Smooth muscle cell (in vitro differentiated cells): Measurements from ENCODE around the gene ASGR2. TPM values are rescaled to one million over a fixed set of nuclear protein-coding genes. Genes with fewer than 3 reads are reported as not detected.

Experiments
- DNase-seq: peaks from one replicate; lab custom pipeline; 2025; ENCODE audit not compliant: unreplicated experiment; lab: John Stamatoyannopoulos, UW
- H2AFZ ChIP-seq: fragments of 200-600 bp; sonication (generic); 2 replicates; pipeline ENCODE4 v1.6.0; 2016; ENCODE audit warnings: antibody characterized with exemption, low read depth, mild to moderate bottlenecking
- H3F3A ChIP-seq: fragments of 200-600 bp; sonication (generic); 2 replicates; pipeline ENCODE4 v1.6.0; 2017; ENCODE audit warnings: antibody characterized with exemption, low read depth
- H3K27ac ChIP-seq: fragments of 200-600 bp; sonication (generic); 2 replicates; pipeline ENCODE4 v1.5.1; 2016; ENCODE audit warnings: low read depth, mild to moderate bottlenecking
- H3K27me3 ChIP-seq: fragments of 200-600 bp; sonication (generic); 2 replicates; pipeline ENCODE4 v1.6.1; 2016; ENCODE audit warnings: low read depth, mild to moderate bottlenecking
- H3K36me3 ChIP-seq: fragments of 200-600 bp; sonication (generic); 2 replicates; pipeline ENCODE4 v1.5.1; 2016; ENCODE audit warnings: low read depth
- H3K4me1 ChIP-seq: fragments of 200-600 bp; sonication (generic); 2 replicates; pipeline ENCODE4 v1.5.1; 2016; ENCODE audit warnings: low read depth
- H3K4me2 ChIP-seq: fragments of 200-600 bp; sonication (generic); 2 replicates; pipeline ENCODE4 v1.6.0; 2016; ENCODE audit warnings: mild to moderate bottlenecking
- H3K4me3 ChIP-seq: fragments of 200-600 bp; sonication (generic); 2 replicates; pipeline ENCODE4 v1.5.1; 2016; ENCODE audit warnings: mild to moderate bottlenecking
- H3K79me2 ChIP-seq: fragments of 200-600 bp; sonication (generic); 2 replicates; pipeline ENCODE4 v1.6.0; 2016; ENCODE audit warnings: low read depth, mild to moderate bottlenecking
- H3K9ac ChIP-seq: fragments of 200-600 bp; sonication (generic); 2 replicates; pipeline ENCODE4 v1.6.0; 2016; ENCODE audit warnings: low read depth
- H3K9me3 ChIP-seq: fragments of 200-600 bp; sonication (generic); replicated peaks from 2 replicates; pipeline ENCODE4 v1.5.1; 2016; ENCODE audit warnings: low read depth
- H4K20me1 ChIP-seq: fragments of 200-600 bp; sonication (generic); 2 replicates; pipeline ENCODE4 v1.6.0; 2016; ENCODE audit warnings: low read depth
- WGBS: methylation state at CpG from one replicate; pipeline ENCODE4 v1.1.7; 2016; ENCODE audit warnings: low lambda C conversion rate; 5-methylcytosine and 5-hydroxymethylcytosine counted together
- polyA plus RNA-seq: library from polyadenylated mRNA; unstranded; fragments of >200 nt; fragmentation: Nextera tagmentation; extraction: Ambion mirVana; gene quantifications from 2 replicates; pipeline ENCODE4 v1.2.1, GENCODE V29; 2016
- small RNA-seq: library from RNA; depleted of rRNA; stranded (forward); fragments of <200 nt; gene quantifications from one replicate; pipeline ENCODE3, GENCODE V24; 2014
- total RNA-seq: library from RNA; depleted of rRNA; stranded (reverse); fragments of >200 nt; gene quantifications from 2 replicates; pipeline ENCODE4 v1.2.3, GENCODE V29; 2014
- TF ChIP-seq, protein P1 (sequence below): fragments of 200-600 bp; sonication (generic); IDR thresholded peaks from 2 replicates; pipeline ENCODE4 v1.5.1; 2017; ENCODE audit warnings: borderline replicate concordance, mild to moderate bottlenecking, antibody characterized with exemption; ENCODE audit not compliant: insufficient read depth, poor library complexity, severe bottlenecking

Gene ASGR2
- total and polyA plus RNA-seq, 2 experiments from 2014 or later: 0.15 TPM; not detected in 1

DNA sequence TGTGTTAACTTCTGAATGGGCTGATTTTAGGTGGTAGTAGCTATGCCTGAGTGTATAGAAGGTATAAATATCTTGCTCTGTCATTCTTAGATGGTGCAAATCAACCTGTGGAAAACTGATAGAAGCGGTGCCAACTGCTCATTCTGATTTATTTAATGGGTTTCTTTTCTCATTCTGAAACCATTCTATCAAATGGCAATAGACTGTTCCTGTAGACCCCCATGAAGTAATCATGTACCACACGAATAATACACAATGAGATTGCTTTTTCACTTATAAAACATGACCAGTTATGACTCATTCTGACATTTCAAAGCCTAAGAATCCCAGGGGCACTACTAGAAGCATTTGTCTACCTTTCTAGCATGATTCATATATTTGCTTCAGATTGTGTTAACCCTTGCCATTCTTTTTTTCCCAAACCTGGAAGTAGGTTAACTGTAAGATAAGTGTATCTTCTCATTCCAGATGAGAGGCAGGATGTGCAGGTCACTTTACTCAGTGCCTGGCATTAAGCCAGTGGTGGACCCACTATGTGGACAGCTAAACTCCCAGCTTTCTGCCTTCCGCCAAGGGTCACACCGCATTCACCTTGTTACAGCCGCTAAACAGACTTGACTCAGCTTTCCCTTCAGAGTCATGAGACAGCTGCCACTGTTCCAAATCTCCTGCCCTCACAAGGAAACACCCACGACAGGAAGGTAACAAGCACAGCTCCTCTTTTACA is 54.3 kb downstream of the ASGR2 start:
- H3K27ac ChIP-seq: no peak overlapping the region
- H3K4me3 ChIP-seq: no peak overlapping the region
- H3K4me1 ChIP-seq: no peaks in the 10 kb centered on the region
- no peaks in the 10 kb centered on the region for H3F3A ChIP-seq
- DNase-seq: no peak
- no peaks in the 10 kb centered on the region for H4K20me1 ChIP-seq
- no peaks in the 10 kb centered on the region for H3K79me2 ChIP-seq
- TF ChIP-seq, protein P1, sequence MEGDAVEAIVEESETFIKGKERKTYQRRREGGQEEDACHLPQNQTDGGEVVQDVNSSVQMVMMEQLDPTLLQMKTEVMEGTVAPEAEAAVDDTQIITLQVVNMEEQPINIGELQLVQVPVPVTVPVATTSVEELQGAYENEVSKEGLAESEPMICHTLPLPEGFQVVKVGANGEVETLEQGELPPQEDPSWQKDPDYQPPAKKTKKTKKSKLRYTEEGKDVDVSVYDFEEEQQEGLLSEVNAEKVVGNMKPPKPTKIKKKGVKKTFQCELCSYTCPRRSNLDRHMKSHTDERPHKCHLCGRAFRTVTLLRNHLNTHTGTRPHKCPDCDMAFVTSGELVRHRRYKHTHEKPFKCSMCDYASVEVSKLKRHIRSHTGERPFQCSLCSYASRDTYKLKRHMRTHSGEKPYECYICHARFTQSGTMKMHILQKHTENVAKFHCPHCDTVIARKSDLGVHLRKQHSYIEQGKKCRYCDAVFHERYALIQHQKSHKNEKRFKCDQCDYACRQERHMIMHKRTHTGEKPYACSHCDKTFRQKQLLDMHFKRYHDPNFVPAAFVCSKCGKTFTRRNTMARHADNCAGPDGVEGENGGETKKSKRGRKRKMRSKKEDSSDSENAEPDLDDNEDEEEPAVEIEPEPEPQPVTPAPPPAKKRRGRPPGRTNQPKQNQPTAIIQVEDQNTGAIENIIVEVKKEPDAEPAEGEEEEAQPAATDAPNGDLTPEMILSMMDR: no peak
- WGBS: 75% methylated on average over 6 of the region's 6 CpGs
- H3K27me3 ChIP-seq: no peaks in the 10 kb centered on the region
- no peak overlapping the region for H3K4me2 ChIP-seq
- no peaks in the 10 kb centered on the region for H3K9me3 ChIP-seq
- no peaks in the 10 kb centered on the region for H3K36me3 ChIP-seq
- H2AFZ ChIP-seq: no peak overlapping the region
- H3K9ac ChIP-seq: no peak overlapping the region

- no peak for DNase-seq
- no peak overlapping the region for H3K4me2 ChIP-seq
- TF ChIP-seq, protein P1: no peak
These were observed 55.7 kb downstream of the ASGR2 start for GRCh38 chr17:7058831-7059447.

DNA sequence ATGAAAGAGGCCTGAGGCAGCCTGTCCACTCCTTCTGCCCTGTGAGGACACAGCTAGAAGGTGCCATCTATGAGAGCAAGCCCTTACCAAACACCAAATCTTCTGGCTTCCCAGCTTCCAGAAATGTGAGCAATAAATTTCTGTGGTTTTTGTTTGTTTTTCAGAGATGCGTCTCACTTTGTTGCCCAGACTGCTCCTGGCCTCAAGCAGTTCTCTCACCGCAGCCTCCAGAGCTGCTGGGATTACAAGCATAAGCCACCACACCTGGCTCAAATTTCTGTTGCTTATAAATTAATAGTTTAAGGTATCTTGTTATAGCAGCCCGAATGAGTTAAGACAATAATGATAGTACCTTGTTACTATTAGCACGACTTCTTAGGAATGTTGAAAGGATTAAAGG is 58.2 kb downstream of the ASGR2 start:
- Histone ChIP-seq H4K20me1 (no peaks in the 10 kb centered on the region), H2AFZ (no peak overlapping the region), H3K9me3 (no peaks in the 10 kb centered on the region), H3K27me3 (no peaks in the 10 kb centered on the region), H3K4me1 (no peaks in the 10 kb centered on the region), H3K79me2 (no peaks in the 10 kb centered on the region), H3K4me3 (no peak overlapping the region), H3K9ac (no peak overlapping the region), H3K27ac (no peak overlapping the region), H3K4me2 (no peak overlapping the region), H3K36me3 (no peaks in the 10 kb centered on the region), H3F3A (no peaks in the 10 kb centered on the region)
- TF ChIP-seq, protein P1: no peak
- 50% methylated on average over 4 of the region's 4 CpGs for WGBS
- no peak for DNase-seq

More at GRCh38 chr17:7058831-7059447, 55.7 kb downstream of the ASGR2 start:
- H3K27me3 ChIP-seq: no peaks in the 10 kb centered on the region
- no peaks in the 10 kb centered on the region for H3K4me1 ChIP-seq
- no peak overlapping the region for H3K9ac ChIP-seq
- H3K9me3 ChIP-seq: no peaks in the 10 kb centered on the region
- H4K20me1 ChIP-seq: no peaks in the 10 kb centered on the region
- H2AFZ ChIP-seq: no peak overlapping the region
- no peak overlapping the region for H3K27ac ChIP-seq
- no peaks in the 10 kb centered on the region for H3F3A ChIP-seq
- no peaks in the 10 kb centered on the region for H3K79me2 ChIP-seq
- no peak overlapping the region for H3K4me3 ChIP-seq
- H3K36me3 ChIP-seq: no peaks in the 10 kb centered on the region
- WGBS: 51% methylated on average over 7 of the region's 7 CpGs

Small RNA genes within 50 kb of the gene (small RNA-seq; reads per million reads assigned to genes)
- not detected for gene AC120057.1

Other genes starting within 250 kb of the ASGR2 start
- not detected in 2 replicates for gene ALOX12, start 118.8 kb downstream of the ASGR2 start, total RNA-seq
- gene ALOX12, start 118.8 kb downstream of the ASGR2 start, polyA plus RNA-seq: 0.35 and 0.72 TPM in 2 replicates
- gene RNASEK, start 102.2 kb downstream of the ASGR2 start, total RNA-seq: 350 and 356 TPM in 2 replicates
- gene RNASEK, start 102.2 kb downstream of the ASGR2 start, polyA plus RNA-seq: 718 and 785 TPM in 2 replicates
- gene BCL6B, start 91.8 kb downstream of the ASGR2 start, total RNA-seq: 0.45 TPM in 1 of 2 replicates, not detected in the other
- gene BCL6B, start 91.8 kb downstream of the ASGR2 start, polyA plus RNA-seq: not detected in 2 replicates
- gene SLC16A13, start 78.8 kb downstream of the ASGR2 start, total RNA-seq: 2.0 and 2.7 TPM in 2 replicates
- 3.5 TPM in 2 replicates for gene SLC16A13, start 78.8 kb downstream of the ASGR2 start, polyA plus RNA-seq
- gene SLC16A11, start 70.7 kb downstream of the ASGR2 start, total RNA-seq: 0.36 TPM in 1 of 2 replicates, not detected in the other
- gene SLC16A11, start 70.7 kb downstream of the ASGR2 start, polyA plus RNA-seq: 0.65 and 0.80 TPM in 2 replicates
- not detected in 2 replicates for gene CLEC10A, start 34.6 kb downstream of the ASGR2 start, total RNA-seq
- not detected in 2 replicates for gene CLEC10A, start 34.6 kb downstream of the ASGR2 start, polyA plus RNA-seq
- gene ASGR1, start 64.5 kb upstream of the ASGR2 start, total RNA-seq: 1.2 and 3.6 TPM in 2 replicates
- gene ASGR1, start 64.5 kb upstream of the ASGR2 start, polyA plus RNA-seq: 4.2 and 11.0 TPM in 2 replicates
- gene DLG4, start 105.0 kb upstream of the ASGR2 start, total RNA-seq: 9.4 and 12.3 TPM in 2 replicates
- 2.3 and 4.2 TPM in 2 replicates for gene DLG4, start 105.0 kb upstream of the ASGR2 start, polyA plus RNA-seq
- gene ACADVL, start 105.1 kb upstream of the ASGR2 start, total RNA-seq: 136 and 185 TPM in 2 replicates
- 331 and 541 TPM in 2 replicates for gene ACADVL, start 105.1 kb upstream of the ASGR2 start, polyA plus RNA-seq
- 26.1 and 31.8 TPM in 2 replicates for gene DVL2, start 119.7 kb upstream of the ASGR2 start, total RNA-seq
- gene DVL2, start 119.7 kb upstream of the ASGR2 start, polyA plus RNA-seq: 46.7 and 49.6 TPM in 2 replicates
- gene PHF23, start 124.6 kb upstream of the ASGR2 start, total RNA-seq: 41.6 and 48.5 TPM in 2 replicates
- 33.8 and 46.5 TPM in 2 replicates for gene PHF23, start 124.6 kb upstream of the ASGR2 start, polyA plus RNA-seq
- 305 and 363 TPM in 2 replicates for gene GABARAP, start 127.6 kb upstream of the ASGR2 start, total RNA-seq
- gene GABARAP, start 127.6 kb upstream of the ASGR2 start, polyA plus RNA-seq: 725 and 735 TPM in 2 replicates
- gene CTDNEP1, start 136.9 kb upstream of the ASGR2 start, total RNA-seq: 46.3 and 57.5 TPM in 2 replicates
- 88.4 and 96.2 TPM in 2 replicates for gene CTDNEP1, start 136.9 kb upstream of the ASGR2 start, polyA plus RNA-seq
- gene ELP5, start 137.4 kb upstream of the ASGR2 start, total RNA-seq: 17.3 and 18.7 TPM in 2 replicates
- 41.3 and 42.4 TPM in 2 replicates for gene ELP5, start 137.4 kb upstream of the ASGR2 start, polyA plus RNA-seq
- gene CLDN7, start 147.7 kb upstream of the ASGR2 start, total RNA-seq: 26.7 and 33.7 TPM in 2 replicates
- gene CLDN7, start 147.7 kb upstream of the ASGR2 start, polyA plus RNA-seq: 25.2 and 102 TPM in 2 replicates
- gene SLC2A4, start 166.9 kb upstream of the ASGR2 start, total RNA-seq: 0.18 TPM in 1 of 2 replicates, not detected in the other
- gene SLC2A4, start 166.9 kb upstream of the ASGR2 start, polyA plus RNA-seq: 0.11 TPM in 1 of 2 replicates, not detected in the other
- gene YBX2, start 179.8 kb upstream of the ASGR2 start, total RNA-seq: 0.09 and 1.3 TPM in 2 replicates
- gene YBX2, start 179.8 kb upstream of the ASGR2 start, polyA plus RNA-seq: 0.58 and 1.1 TPM in 2 replicates
- 260 and 323 TPM in 2 replicates for gene EIF5A, start 192.8 kb upstream of the ASGR2 start, total RNA-seq
- gene EIF5A, start 192.8 kb upstream of the ASGR2 start, polyA plus RNA-seq: 797 and 860 TPM in 2 replicates
- gene GPS2, start 200.5 kb upstream of the ASGR2 start, total RNA-seq: 35.2 and 40.3 TPM in 2 replicates
- 77.0 and 95.5 TPM in 2 replicates for gene GPS2, start 200.5 kb upstream of the ASGR2 start, polyA plus RNA-seq
- 8.6 and 23.8 TPM in 2 replicates for gene NEURL4, start 214.5 kb upstream of the ASGR2 start, total RNA-seq
- 5.1 and 9.2 TPM in 2 replicates for gene NEURL4, start 214.5 kb upstream of the ASGR2 start, polyA plus RNA-seq
- gene ACAP1, start 221.7 kb upstream of the ASGR2 start, total RNA-seq: 15.2 TPM in 1 of 2 replicates, not detected in the other
- gene ACAP1, start 221.7 kb upstream of the ASGR2 start, polyA plus RNA-seq: 31.6 and 48.1 TPM in 2 replicates
- 34.7 and 37.2 TPM in 2 replicates for gene KCTD11, start 237.3 kb upstream of the ASGR2 start, total RNA-seq
- 33.8 and 52.3 TPM in 2 replicates for gene KCTD11, start 237.3 kb upstream of the ASGR2 start, polyA plus RNA-seq
- 0.49 TPM in 1 of 2 replicates, not detected in the other for gene TMEM95, start 240.3 kb upstream of the ASGR2 start, total RNA-seq
- 0.34 TPM in 1 of 2 replicates, not detected in the other for gene TMEM95, start 240.3 kb upstream of the ASGR2 start, polyA plus RNA-seq